HCT116 (cell line): ENCODE data around the gene AURKAIP1.

Experiments
- CEBPB ChIP-seq: IDR thresholded peaks from 2 replicates; pipeline ENCODE4 v1.6.1; 2012; ENCODE audit warnings: low read depth
- EZH2 ChIP-seq: fragments of 200-600 bp; sonication (generic); IDR thresholded peaks from 2 replicates; pipeline ENCODE4 v1.6.1; 2017; ENCODE audit warnings: antibody characterized with exemption, mixed run types
- MAX ChIP-seq: IDR thresholded peaks from 2 replicates; pipeline ENCODE4 v1.6.1; 2012
- POLR2AphosphoS5 ChIP-seq: IDR thresholded peaks from 2 replicates; pipeline ENCODE4 v1.6.1; 2011; ENCODE audit warnings: mild to moderate bottlenecking, low read depth, low read length, moderate library complexity
- REST ChIP-seq: IDR thresholded peaks from 2 replicates; pipeline ENCODE4 v1.6.1; 2012; ENCODE audit warnings: low read depth
- ZFX ChIP-seq: fragments of 450-650 bp; IDR thresholded peaks from 2 replicates; pipeline ENCODE4 v1.6.1; 2017
- ZNF274 ChIP-seq: fragments of 200-500 bp; sonication (Bioruptor generic); IDR thresholded peaks from 2 replicates; pipeline ENCODE4 v1.6.1; 2014; ENCODE audit warnings: mild to moderate bottlenecking, low read depth, low read length, inconsistent platforms
- TF ChIP-seq, protein P1 (sequence below), 3 experiments: fragments of 200-600 bp in 1 of 3; sonication (generic) in 1 of 3; IDR thresholded peaks in 2 of 3; conservative IDR thresholded peaks in 1 of 3; 2 replicates each; pipeline ENCODE4 v1.5.1; 2012 to 2017; ENCODE audit warnings: low read depth in 2 of 3, low read length in 2 of 3, antibody characterized with exemption in 1 of 3, borderline replicate concordance in 1 of 3, control low read depth in 1 of 3, mild to moderate bottlenecking in 1 of 3, mixed read lengths in 1 of 3, mixed run types in 1 of 3, moderate library complexity in 1 of 3; ENCODE audit not compliant: insufficient read depth in 1 of 3

- TF ChIP-seq ZFX (no peak), CEBPB (no peak), POLR2AphosphoS5 (no peak), ZNF274 (no peak), REST (no peak), EZH2 (no peak), MAX (no peak)
- TF ChIP-seq, protein P1, sequence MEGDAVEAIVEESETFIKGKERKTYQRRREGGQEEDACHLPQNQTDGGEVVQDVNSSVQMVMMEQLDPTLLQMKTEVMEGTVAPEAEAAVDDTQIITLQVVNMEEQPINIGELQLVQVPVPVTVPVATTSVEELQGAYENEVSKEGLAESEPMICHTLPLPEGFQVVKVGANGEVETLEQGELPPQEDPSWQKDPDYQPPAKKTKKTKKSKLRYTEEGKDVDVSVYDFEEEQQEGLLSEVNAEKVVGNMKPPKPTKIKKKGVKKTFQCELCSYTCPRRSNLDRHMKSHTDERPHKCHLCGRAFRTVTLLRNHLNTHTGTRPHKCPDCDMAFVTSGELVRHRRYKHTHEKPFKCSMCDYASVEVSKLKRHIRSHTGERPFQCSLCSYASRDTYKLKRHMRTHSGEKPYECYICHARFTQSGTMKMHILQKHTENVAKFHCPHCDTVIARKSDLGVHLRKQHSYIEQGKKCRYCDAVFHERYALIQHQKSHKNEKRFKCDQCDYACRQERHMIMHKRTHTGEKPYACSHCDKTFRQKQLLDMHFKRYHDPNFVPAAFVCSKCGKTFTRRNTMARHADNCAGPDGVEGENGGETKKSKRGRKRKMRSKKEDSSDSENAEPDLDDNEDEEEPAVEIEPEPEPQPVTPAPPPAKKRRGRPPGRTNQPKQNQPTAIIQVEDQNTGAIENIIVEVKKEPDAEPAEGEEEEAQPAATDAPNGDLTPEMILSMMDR (IDR thresholded peaks at IDR 0.05 in 2 of 3, conservative IDR thresholded peaks at IDR 0.05 in 1 of 3; ENCODE audit: borderline replicate concordance in 1 of 3, insufficient read depth in 1 of 3, low read depth in 2 of 3, low read length in 2 of 3) = no peak
These were observed 17.1 kb downstream of the AURKAIP1 start for GRCh38 chr1:1357871-1358432.
